Colonic mucosa (tissue), 4 donors: ENCODE results near the gene SLC9A9. TPM values are rescaled to one million over a fixed set of nuclear protein-coding genes. Genes with fewer than 3 reads are reported as not detected.

ENCODE experiments used
- DNase-seq: peaks from one replicate; pipeline ENCODE4 v3.0.0-alpha.2; 2020
- H3K27ac ChIP-seq: fragments of 200-600 bp; one replicate; pipeline ENCODE4 v1.8.0; 2021
- H3K27me3 ChIP-seq: fragments of 200-600 bp; one replicate; pipeline ENCODE4 v1.8.0; 2021
- H3K36me3 ChIP-seq: fragments of 200-600 bp; one replicate; pipeline ENCODE4 v1.8.0; 2021
- H3K4me1 ChIP-seq: fragments of 200-600 bp; one replicate; pipeline ENCODE4 v1.8.0; 2021; ENCODE audit warnings: mild to moderate bottlenecking
- H3K4me3 ChIP-seq: fragments of 200-600 bp; one replicate; pipeline ENCODE4 v1.8.0; 2021
- H3K9ac ChIP-seq, 2 donors: one replicate each; pipeline ENCODE4 v1.7.0; 2013; ENCODE audit warnings: control low read depth in 2 of 2, low read depth in 2 of 2, low read length in 2 of 2
- H3K9me3 ChIP-seq: fragments of 200-600 bp; one replicate; pipeline ENCODE4 v1.8.0; 2021
- intact Hi-C: fragments of 100-400 bp; cut with DNase I; formaldehyde crosslinking; loops from one replicate; pipeline ENCODE4 v1.14.1; 2022
- total RNA-seq, 2 donors: library from RNA; stranded (reverse); fragmentation: NEBNext Ultra II Directional in 1 of 2; extraction: Animal tissue kit (Norgen Biotek cat#: 25700) in 1 of 2; gene quantifications; one replicate each; pipeline ENCODE4 v1.2.1, GENCODE V29; 2021
- TF ChIP-seq, protein P1 (sequence below): fragments of 200-600 bp; IDR thresholded peaks from one replicate; pipeline ENCODE4 v1.8.0; 2022; ENCODE audit warnings: antibody characterized with exemption, mild to moderate bottlenecking
- donor health status: healthy.
- donor health status: DM: no; HTN: no; CAD: no.
- donor health status: DM: no; HTN: no; CAD: no.

SLC9A9 gene
- total RNA-seq, 2 donors from 2014 or later, result 2.5 to 6.5 TPM

DNA sequence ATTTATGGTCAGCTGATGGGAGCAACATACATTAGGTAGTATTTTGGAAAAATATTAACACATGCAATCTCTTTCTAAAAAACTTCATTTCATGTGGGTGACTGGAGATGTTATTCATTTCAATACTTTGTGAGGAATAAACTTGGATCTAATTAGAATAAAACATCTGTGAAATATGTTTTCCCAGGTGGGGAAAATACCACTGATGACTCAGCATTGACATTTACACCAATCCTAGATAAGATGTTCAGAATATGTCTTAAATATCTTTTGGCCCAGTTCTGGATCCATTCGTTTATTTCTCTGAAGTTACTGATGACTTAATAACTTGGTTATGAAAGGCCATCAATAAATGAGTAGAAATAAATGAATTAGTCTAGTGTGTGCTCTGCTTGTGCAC, 481.1 kb downstream of the SLC9A9 start:
- Histone ChIP-seq H3K27me3 (no peaks in the 10 kb centered on the region), H3K9ac (no peak overlapping the region), H3K4me3 (no peak overlapping the region), H3K9me3 (no peaks in the 10 kb centered on the region), H3K27ac (no peak overlapping the region), H3K4me1 (no peaks in the 10 kb centered on the region), H3K36me3 (no peaks in the 10 kb centered on the region)
- intact Hi-C loops, result no loop called here
- no peak for DNase-seq
- TF ChIP-seq, protein P1, sequence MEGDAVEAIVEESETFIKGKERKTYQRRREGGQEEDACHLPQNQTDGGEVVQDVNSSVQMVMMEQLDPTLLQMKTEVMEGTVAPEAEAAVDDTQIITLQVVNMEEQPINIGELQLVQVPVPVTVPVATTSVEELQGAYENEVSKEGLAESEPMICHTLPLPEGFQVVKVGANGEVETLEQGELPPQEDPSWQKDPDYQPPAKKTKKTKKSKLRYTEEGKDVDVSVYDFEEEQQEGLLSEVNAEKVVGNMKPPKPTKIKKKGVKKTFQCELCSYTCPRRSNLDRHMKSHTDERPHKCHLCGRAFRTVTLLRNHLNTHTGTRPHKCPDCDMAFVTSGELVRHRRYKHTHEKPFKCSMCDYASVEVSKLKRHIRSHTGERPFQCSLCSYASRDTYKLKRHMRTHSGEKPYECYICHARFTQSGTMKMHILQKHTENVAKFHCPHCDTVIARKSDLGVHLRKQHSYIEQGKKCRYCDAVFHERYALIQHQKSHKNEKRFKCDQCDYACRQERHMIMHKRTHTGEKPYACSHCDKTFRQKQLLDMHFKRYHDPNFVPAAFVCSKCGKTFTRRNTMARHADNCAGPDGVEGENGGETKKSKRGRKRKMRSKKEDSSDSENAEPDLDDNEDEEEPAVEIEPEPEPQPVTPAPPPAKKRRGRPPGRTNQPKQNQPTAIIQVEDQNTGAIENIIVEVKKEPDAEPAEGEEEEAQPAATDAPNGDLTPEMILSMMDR, result no peak

GRCh38 chr3:143366672-143367071, 481.6 kb downstream of the SLC9A9 start:
- DNase-seq, result no peak
- H3K36me3 ChIP-seq, result no peaks in the 10 kb centered on the region
- no peak overlapping the region for H3K9ac ChIP-seq
- no peaks in the 10 kb centered on the region for H3K4me1 ChIP-seq
- no peak overlapping the region for H3K27ac ChIP-seq
- H3K9me3 ChIP-seq, result no peaks in the 10 kb centered on the region
- no peaks in the 10 kb centered on the region for H3K27me3 ChIP-seq
- intact Hi-C loops, result no loop called here
- H3K4me3 ChIP-seq, result no peak overlapping the region
- TF ChIP-seq, protein P1, result no peak

- no peak overlapping the region for H3K9ac ChIP-seq
- H3K4me3 ChIP-seq, result no peak overlapping the region
- H3K27me3 ChIP-seq, result no peaks in the 10 kb centered on the region
- no peak for DNase-seq
- no peaks in the 10 kb centered on the region for H3K36me3 ChIP-seq
- no peak overlapping the region for H3K27ac ChIP-seq
- no peaks in the 10 kb centered on the region for H3K4me1 ChIP-seq
- intact Hi-C loops, result no loop called here
- TF ChIP-seq, protein P1, result no peak
- H3K9me3 ChIP-seq, result no peaks in the 10 kb centered on the region
Measured at GRCh38 chr3:143363949-143364348, 484.3 kb downstream of the SLC9A9 start.

- Histone ChIP-seq H3K4me1 (no peaks in the 10 kb centered on the region), H3K27me3 (no peaks in the 10 kb centered on the region), H3K9ac (no peak overlapping the region), H3K9me3 (no peaks in the 10 kb centered on the region), H3K4me3 (no peak overlapping the region), H3K27ac (no peak overlapping the region), H3K36me3 (no peaks in the 10 kb centered on the region)
- TF ChIP-seq, protein P1, result no peak
- intact Hi-C loops, result no loop called here
- DNase-seq, result no peak
Measured at GRCh38 chr3:143363276-143363675, 485.0 kb downstream of the SLC9A9 start.

DNA sequence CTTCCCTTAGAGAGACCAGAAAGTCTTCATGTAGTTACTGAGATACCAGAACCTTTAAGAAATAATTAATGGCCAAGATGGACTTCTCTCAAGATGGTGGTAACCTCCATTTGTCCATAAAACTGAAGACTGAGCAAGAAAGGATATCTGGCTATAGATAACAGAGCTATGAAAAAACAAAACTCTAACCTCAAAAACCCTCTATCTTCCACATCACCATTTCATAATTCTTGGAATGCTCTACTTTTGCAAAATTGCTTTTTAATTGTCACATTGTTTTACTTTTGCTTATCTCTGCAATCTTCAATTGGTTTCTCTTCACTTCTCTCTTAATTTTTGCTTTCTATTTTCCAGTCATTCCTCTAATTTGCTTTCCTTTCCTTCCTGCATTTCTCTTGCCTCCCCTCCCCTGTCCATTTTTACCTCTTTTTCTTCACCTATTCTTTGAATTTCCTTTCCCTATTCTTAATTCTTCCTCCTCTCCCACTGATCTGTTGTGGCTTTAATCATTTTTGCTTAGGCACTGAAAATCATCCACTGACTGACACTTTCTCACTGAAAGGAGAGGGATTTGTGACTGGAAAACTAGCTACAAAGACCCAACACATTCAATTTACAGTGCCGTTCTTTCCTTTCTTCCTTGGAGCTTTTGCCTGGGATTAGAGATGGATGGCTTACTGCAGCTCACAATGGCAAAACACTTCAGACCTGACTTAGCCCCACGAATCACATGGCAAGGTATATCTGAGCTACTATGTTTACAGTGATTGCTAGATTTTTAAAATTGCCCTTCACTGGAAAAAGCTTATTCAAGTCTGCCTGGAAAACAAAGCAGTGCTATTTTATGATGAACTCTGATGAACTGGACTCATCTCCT, 485.9 kb downstream of the SLC9A9 start:
- H3K36me3 ChIP-seq, result no peaks in the 10 kb centered on the region
- H3K4me1 ChIP-seq, result no peaks in the 10 kb centered on the region
- H3K27me3 ChIP-seq, result no peaks in the 10 kb centered on the region
- DNase-seq, result no peak
- no peak overlapping the region for H3K4me3 ChIP-seq
- no peak overlapping the region for H3K9ac ChIP-seq
- H3K9me3 ChIP-seq, result no peaks in the 10 kb centered on the region
- no peak overlapping the region for H3K27ac ChIP-seq
- TF ChIP-seq, protein P1, result no peak
- intact Hi-C loops, result no loop called here
